ENCODE measurements around the gene FAM89B.
A peak's percentile ranks its signal among the peaks of the same experiment; 100 is the strongest.
"Not testable (repeated sequence)": the region's sequence is repeated elsewhere in the genome, so short reads cannot be mapped to it uniquely, and the experiment has no call there.

The FAM89B gene

GRCh38 chr11:65572356-65573051 is at the start of gene FAM89B:
FAM89B (plus strand) TSS chr11:65572538; CDS start chr11:65572670, 132 bp downstream.
- DNase-seq: peak; percentile 83

DNA sequence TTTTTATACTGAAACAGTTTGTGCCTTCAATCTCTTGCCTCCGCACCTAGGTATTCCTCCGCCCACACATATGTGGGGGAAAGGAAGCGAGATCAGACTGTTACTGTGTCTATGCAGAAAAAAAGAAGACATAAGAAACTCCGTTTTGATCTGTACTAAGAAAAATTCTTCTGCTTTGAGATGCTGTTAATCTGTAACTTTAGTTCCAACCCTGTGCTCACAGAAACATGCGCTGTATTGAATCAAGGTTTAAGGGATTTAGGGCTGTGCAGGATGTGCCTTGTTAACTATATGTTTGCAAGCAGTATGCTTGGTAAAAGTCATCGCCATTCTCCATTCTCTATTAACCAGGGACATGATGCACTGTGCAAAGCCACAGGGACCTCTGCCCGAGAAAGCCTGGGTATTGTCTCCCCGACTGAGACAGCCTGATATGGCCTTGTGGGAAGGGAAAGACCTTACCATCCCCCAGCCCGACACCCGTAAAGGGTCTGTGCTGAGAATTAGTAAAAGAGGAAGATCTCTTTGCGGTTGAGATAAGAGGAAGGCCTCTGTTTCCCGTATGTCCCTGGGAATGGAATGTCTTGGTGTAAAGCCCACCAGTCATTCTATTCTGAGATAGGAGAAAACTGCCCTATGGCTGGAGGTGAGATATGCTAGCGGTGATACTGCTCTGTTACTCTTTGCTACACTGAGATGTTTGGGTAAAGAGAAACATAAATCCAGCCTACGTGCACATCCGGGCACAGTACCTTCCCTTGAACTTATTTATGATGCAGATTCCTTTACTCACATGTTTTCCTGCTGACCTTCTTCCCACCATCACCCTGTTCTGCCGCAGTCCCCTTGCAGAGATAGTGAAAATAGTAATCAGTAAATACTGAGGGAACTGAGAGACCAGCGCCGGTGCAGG is 49.4 kb upstream of the FAM89B start:
- DNase-seq: peak; percentile 79

DNA sequence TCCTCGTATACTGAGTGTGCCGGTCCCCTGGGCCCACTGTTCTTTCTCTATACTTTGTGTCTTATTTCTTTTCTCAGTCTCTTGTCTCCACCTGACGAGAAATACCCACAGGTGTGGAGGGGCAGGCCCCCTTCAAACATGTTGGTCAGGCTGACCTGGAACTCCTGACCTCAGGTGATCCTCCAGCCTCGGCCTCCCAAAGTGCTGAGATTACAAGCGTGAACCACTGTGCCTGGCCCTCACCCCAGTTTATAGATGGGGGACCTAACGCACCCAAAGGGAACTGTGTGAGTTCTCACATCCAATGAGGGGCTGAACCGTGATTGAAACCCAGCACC is 48.7 kb upstream of the FAM89B start:
- not testable (repeated sequence) for DNase-seq

DNA sequence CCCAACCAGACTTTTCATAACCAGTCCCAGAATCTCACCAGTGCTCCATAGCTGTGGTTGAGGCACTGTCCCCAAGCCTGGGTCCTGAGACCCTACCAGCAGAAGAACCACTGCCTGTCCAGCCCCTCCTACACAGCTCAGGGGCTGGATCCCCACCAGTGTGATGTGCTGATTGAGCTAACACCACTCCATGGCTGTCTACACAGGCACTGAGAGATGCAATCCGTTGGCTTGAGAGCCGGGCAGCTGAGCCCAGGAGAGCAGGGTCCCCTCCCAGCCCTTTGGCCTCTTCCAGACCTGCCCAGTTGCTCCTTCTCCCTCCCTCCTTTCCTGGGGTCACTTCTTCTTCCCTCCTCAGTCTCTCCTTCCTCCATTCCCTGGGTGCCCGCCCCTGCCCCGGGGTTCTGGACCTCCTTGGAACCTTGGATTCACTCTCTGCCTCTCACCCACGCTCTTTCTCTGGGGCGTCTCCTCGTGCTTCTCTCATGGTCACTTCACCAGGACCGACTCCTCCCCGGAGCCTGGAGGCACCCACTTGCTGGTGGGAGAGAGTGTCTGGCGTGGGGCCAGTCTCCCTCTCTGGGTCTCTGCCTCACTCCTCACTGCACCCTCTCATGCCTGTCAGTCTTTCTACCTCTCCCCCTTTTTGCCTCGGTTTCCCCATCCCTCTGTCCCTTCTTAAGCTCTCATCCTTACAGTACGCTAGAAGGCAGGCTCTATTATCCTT is 48.2 kb upstream of the FAM89B start:
- no peak for DNase-seq

- no peak for DNase-seq
Observed at GRCh38 chr11:65524741-65525545, 47.4 kb upstream of the FAM89B start, which contains the start of gene SCYL1. SCYL1 (plus strand) TSS chr11:65525083; CDS start chr11:65525154, 71 bp downstream.

DNA sequence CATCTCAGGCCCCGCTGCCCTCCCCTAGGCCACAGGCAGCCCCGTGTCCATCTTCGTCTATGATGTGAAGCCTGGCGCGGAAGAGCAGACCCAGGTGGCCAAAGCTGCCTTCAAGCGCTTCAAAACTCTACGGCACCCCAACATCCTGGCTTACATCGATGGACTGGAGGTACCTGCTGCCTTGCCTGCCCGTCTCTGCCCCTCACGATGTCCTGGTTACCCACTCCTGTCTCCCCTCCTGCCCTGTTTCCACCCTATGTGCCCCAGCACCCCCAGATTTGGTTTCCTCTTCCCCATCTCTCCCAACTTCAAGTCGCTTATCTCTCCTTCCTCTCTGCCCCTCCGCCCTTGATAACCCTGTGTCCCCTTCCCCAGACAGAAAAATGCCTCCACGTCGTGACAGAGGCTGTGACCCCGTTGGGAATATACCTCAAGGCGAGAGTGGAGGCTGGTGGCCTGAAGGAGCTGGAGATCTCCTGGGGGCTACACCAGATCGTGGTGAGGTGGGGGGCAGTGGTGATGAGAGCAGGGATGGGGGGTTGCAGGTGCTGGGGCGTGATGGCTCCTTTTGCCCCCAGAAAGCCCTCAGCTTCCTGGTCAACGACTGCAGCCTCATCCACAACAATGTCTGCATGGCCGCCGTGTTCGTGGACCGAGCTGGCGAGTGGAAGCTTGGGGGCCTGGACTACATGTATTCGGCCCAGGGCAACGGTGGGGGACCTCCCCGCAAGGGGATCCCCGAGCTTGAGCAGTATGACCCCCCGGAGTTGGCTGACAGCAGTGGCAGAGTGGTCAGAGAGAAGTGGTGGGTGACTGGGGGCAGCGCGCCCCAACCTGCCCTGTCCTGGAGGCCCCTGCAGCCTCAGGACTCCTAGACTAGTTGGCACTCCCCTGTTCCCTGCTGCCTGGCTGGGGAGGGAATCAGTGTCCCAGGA is 46.5 kb upstream of the FAM89B start:
- DNase-seq: no peak

GRCh38 chr11:65526744-65527143 is 45.6 kb upstream of the FAM89B start:
- no peak for DNase-seq

GRCh38 chr11:65528819-65529350 is 43.5 kb upstream of the FAM89B start:
- DNase-seq: no peak

- no peak for DNase-seq
Observed at GRCh38 chr11:65529475-65530156, 42.7 kb upstream of the FAM89B start.

DNA sequence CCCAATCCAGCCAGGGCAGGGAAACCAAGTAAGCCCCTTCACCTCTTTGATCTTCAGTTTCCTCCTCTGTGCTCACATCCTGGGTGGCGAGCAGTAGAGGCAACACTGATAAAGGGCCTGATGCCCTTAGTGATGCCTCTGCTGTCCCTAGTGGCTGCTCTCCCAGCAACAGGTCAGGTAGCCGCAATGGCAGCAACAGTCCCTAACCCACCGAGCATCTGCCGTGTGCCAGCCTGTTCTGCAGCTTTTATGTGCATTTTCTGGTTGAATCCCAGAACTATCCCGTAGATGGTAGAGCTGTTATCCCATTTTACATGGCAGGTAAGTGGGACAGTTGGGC is 42.2 kb upstream of the FAM89B start:
- DNase-seq: peak; percentile 11

GRCh38 chr11:65532388-65533064 is 39.8 kb upstream of the FAM89B start:
- DNase-seq: no peak

GRCh38 chr11:65535102-65535501 is 37.2 kb upstream of the FAM89B start:
- DNase-seq: no peak

- no peak for DNase-seq
Observed at GRCh38 chr11:65536412-65537295, 35.7 kb upstream of the FAM89B start.

DNA sequence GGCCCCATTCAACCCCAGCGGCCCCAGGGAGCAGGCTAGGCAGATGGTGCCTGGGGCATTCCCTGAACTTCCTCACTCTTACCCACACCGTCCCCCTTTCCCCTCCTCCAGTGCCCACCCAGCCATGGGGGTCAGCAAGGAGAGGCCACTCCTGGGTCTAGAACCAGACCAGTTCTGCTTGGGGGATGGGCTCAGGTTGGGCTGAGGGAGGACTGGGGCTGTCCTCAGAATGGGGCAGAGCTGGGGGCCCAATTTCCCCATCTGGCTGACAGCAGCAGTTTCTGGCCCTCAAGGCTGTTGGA is 35.1 kb upstream of the FAM89B start:
- no peak for DNase-seq

DNA sequence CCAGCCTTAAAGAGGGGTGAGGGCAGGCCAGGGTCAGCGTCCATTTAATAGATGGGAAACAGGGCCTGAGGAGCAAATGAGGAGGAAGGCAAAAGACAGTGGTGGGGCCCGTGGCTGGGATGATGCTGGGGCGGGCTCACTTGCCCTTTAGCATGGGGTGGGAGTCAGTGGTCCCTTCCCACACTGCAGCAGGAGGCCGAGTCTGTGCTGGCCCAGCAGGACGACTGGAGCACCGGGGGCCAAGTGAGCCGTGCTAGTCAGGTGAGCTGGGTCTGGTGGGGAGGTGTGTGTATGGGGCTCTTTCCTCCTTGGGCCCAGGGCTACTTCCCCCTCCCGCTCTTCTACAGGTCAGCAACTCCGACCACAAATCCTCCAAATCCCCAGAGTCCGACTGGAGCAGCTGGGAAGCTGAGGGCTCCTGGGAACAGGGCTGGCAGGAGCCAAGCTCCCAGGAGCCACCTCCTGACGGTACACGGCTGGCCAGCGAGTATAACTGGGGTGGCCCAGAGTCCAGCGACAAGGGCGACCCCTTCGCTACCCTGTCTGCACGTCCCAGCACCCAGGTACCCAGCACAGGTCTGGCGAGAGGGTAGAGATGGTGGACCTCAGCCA is 34.6 kb upstream of the FAM89B start:
- no peak for DNase-seq

DNA sequence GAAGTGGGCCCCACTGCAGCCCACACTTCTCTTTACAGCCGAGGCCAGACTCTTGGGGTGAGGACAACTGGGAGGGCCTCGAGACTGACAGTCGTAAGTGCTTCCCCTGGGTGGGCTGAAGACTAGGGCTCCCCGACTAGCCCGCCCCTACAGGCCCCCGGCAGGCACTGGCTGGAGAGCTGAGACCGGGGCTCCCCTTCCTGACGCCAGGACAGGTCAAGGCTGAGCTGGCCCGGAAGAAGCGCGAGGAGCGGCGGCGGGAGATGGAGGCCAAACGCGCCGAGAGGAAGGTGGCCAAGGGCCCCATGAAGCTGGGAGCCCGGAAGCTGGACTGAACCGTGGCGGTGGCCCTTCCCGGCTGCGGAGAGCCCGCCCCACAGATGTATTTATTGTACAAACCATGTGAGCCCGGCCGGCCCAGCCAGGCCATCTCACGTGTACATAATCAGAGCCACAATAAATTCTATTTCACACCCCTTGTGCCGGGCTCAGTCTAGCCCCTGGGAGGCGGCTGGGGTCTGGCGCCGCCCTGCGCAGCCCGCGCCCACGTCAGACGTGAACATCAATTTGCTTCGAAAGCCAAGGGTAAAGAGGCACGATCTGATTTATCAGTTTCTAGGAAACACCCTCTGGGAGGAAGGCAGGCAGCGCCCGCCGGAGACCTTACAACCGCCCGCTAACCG is 34.0 kb upstream of the FAM89B start:
- DNase-seq: no peak

DNA sequence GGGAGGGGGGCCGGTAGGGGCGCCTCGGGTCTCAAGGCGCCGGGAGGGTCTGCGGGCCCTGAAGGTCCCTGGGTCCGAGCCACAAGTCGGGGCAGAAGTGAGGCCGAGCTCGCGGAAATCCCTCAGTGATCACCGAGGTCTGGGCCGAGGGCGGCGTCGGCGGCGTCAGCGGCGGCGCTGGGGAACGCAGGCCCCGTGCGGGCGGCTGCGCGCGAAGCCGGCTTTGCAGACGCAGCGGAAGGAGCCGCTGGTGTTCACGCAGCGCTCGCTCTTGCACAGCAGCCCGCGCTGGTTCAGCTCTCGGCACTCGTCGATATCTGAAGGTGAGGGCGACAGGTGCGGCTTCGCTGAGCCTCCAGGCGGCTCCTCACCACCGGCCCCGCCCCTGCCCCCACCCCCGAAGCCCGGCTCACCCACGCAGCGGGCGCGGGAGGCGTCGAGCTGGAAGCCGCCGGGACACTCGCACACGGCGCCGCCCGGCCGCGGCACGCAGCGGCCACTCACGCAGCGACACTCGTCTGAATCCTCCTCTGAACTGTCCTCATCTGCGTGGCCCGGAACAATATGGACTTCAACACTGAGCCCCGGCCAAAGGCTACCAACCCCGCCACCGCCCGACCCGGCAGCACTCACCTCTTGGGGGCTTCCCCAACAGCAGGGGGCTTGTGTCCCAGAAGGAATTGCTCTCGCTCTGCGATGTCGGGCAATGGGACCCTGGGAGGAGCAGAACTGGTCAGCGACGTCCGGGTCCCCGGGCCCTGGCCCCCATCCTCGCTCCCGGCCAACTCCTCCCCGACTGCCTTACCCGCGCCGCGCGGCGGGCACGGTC is 33.2 kb upstream of the FAM89B start:
- no peak for DNase-seq

Measured in MV-4-11 (cell line).